K562 (cell line): ENCODE measurements around the gene DCUN1D1.

ENCODE experiments used
- CBX2 ChIP-seq: fragments of 200-600 bp; sonication (generic); IDR thresholded peaks from one replicate; pipeline ENCODE4 v1.6.1; 2012; ENCODE audit warnings: mild to moderate bottlenecking, low read length, inconsistent platforms; ENCODE audit not compliant: insufficient read depth, poor library complexity, severe bottlenecking
- CHD2 ChIP-seq: IDR thresholded peaks from 2 replicates; pipeline ENCODE4 v1.6.1; 2011; ENCODE audit warnings: low read depth, low read length
- EGR1 ChIP-seq: fragments of 450-650 bp; conservative IDR thresholded peaks from 2 replicates; pipeline ENCODE4 v1.6.1; 2017; ENCODE audit warnings: mild to moderate bottlenecking
- EP400 ChIP-seq: fragments of 450-650 bp; IDR thresholded peaks from 2 replicates; pipeline ENCODE4 v1.6.1; 2017; ENCODE audit warnings: antibody characterized with exemption, mild to moderate bottlenecking, moderate library complexity
- HDAC6 ChIP-seq: IDR thresholded peaks from 2 replicates; pipeline ENCODE4 v1.6.1; 2012; ENCODE audit warnings: low read depth, mild to moderate bottlenecking, control low read depth, inconsistent platforms, low read length, moderate library complexity
- HMG20A ChIP-seq: fragments of 450-650 bp; formaldehyde crosslinking; conservative IDR thresholded peaks from 2 replicates; pipeline ENCODE4 v1.4.0; 2020; ENCODE audit warnings: mild to moderate bottlenecking, mixed read lengths
- MYNN ChIP-seq, 2 experiments: sonication (generic); formaldehyde crosslinking in 1 of 2; IDR thresholded peaks; 2 replicates each; pipeline versions ENCODE4 v1.5.0 to v1.6.1; 2016 to 2020; ENCODE audit warnings: antibody characterized with exemption in 1 of 2, missing genetic modification reagents in 1 of 2
- PYGO2 ChIP-seq: fragments of 450-650 bp; IDR thresholded peaks from 2 replicates; pipeline ENCODE4 v1.6.1; 2016; ENCODE audit warnings: mild to moderate bottlenecking, missing genetic modification characterization, moderate library complexity, missing compliant biosample characterization
- SREBF2 ChIP-seq: sonication (generic); formaldehyde crosslinking; IDR thresholded peaks from 2 replicates; pipeline ENCODE4 v1.4.0; 2020; ENCODE audit warnings: mild to moderate bottlenecking, missing genetic modification reagents
- TF ChIP-seq, protein P1 (sequence below): fragments of 450-650 bp; formaldehyde crosslinking; IDR thresholded peaks from 2 replicates; pipeline ENCODE4 v1.4.0; 2022; ENCODE audit warnings: missing genetic modification characterization
- TF ChIP-seq, protein P2 (sequence below), 3 experiments: IDR thresholded peaks in 2 of 3; conservative IDR thresholded peaks in 1 of 3; 2 replicates each; pipeline ENCODE4 v1.5.1; 2011 to 2012; ENCODE audit warnings: low read length in 3 of 3, mild to moderate bottlenecking in 3 of 3, control low read depth in 2 of 3, improper control_type of control experiment in 1 of 3, inconsistent platforms in 1 of 3, low read depth in 1 of 3, mixed read lengths in 1 of 3, moderate library complexity in 1 of 3; ENCODE audit not compliant: insufficient read depth in 2 of 3
- TF ChIP-seq, protein P3 (sequence below): fragments of 450-650 bp; IDR thresholded peaks from 2 replicates; pipeline ENCODE4 v1.6.1; 2018; ENCODE audit warnings: mild to moderate bottlenecking, low read depth; ENCODE audit not compliant: partially characterized antibody

DNA sequence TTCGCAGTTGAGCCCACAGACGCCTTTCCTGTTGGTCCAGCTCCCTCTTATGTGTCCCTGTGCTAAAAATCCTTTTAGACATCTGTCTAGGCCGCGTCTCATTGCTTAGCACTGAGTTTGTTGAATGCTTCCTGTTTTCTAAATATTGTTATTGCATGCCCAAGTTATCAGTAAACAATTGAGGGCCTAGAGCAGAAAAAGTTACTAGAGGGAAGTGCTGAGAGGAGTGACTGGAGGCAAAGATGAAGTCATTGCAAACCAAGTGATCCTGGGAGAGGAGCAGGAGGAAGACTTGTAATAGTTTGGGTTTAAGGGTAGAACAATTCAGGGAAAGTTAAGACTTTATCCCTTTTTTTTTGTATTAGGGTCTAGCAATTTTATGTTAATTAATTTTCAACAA is 88.1 kb downstream of the DCUN1D1 start:
- TF ChIP-seq CBX2: no peak
- no peak for TF ChIP-seq MYNN (IDR thresholded peaks at IDR 0.05)
- no peak for TF ChIP-seq MYNN (CRISPR knock-in tag; IDR thresholded peaks at IDR 0.05)
- no peak for TF ChIP-seq PYGO2 (tag)
- TF ChIP-seq HMG20A (CRISPR knock-in tag): no peak
- no peak for TF ChIP-seq CHD2
- TF ChIP-seq SREBF2 (CRISPR knock-in tag): no peak
- TF ChIP-seq, protein P1, sequence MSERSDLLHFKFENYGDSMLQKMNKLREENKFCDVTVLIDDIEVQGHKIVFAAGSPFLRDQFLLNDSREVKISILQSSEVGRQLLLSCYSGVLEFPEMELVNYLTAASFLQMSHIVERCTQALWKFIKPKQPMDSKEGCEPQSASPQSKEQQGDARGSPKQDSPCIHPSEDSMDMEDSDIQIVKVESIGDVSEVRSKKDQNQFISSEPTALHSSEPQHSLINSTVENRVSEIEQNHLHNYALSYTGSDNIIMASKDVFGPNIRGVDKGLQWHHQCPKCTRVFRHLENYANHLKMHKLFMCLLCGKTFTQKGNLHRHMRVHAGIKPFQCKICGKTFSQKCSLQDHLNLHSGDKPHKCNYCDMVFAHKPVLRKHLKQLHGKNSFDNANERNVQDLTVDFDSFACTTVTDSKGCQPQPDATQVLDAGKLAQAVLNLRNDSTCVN: no peak
- TF ChIP-seq, protein P2, sequence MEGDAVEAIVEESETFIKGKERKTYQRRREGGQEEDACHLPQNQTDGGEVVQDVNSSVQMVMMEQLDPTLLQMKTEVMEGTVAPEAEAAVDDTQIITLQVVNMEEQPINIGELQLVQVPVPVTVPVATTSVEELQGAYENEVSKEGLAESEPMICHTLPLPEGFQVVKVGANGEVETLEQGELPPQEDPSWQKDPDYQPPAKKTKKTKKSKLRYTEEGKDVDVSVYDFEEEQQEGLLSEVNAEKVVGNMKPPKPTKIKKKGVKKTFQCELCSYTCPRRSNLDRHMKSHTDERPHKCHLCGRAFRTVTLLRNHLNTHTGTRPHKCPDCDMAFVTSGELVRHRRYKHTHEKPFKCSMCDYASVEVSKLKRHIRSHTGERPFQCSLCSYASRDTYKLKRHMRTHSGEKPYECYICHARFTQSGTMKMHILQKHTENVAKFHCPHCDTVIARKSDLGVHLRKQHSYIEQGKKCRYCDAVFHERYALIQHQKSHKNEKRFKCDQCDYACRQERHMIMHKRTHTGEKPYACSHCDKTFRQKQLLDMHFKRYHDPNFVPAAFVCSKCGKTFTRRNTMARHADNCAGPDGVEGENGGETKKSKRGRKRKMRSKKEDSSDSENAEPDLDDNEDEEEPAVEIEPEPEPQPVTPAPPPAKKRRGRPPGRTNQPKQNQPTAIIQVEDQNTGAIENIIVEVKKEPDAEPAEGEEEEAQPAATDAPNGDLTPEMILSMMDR (IDR thresholded peaks at IDR 0.05 in 2 of 3, conservative IDR thresholded peaks at IDR 0.05 in 1 of 3; ENCODE audit: insufficient read depth in 2 of 3, low read depth in 1 of 3, low read length in 3 of 3): no peak
- TF ChIP-seq, protein P3, sequence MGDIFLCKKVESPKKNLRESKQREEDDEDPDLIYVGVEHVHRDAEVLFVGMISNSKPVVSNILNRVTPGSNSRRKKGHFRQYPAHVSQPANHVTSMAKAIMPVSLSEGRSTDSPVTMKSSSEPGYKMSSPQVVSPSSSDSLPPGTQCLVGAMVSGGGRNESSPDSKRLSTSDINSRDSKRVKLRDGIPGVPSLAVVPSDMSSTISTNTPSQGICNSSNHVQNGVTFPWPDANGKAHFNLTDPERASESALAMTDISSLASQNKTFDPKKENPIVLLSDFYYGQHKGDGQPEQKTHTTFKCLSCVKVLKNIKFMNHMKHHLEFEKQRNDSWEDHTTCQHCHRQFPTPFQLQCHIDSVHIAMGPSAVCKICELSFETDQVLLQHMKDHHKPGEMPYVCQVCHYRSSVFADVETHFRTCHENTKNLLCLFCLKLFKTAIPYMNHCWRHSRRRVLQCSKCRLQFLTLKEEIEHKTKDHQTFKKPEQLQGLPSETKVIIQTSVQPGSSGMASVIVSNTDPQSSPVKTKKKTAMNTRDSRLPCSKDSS: no peak
- TF ChIP-seq EGR1: no peak
- no peak for TF ChIP-seq EP400
- no peak for TF ChIP-seq HDAC6
